ENCODE results near the gene LGALS14.
"Not testable (repeated sequence)": the region's sequence is repeated elsewhere in the genome, so short reads cannot be mapped to it uniquely, and the experiment has no call there.

Gene LGALS14

DNA sequence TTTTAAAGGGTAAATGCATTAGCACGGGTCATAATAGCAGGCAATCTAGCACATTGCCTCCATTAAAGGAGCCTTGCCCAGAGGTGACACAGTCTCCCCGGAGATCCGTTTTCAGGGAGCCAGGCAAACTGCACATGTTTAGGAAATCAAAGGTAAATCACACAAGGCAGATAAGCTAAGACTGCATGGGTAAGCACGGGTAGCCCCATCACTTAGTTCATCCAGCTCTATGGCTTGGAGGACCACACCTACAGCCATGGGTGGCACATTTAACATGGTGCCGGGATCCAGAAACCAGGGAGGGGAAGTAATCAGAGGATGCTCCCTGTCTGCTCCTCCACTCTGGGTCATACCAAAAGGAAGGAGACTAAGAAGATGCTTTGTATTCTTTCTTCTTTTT, 31.8 kb upstream of the LGALS14 start:
- Histone ChIP-seq H3K27ac (no peak overlapping the region), H3K9me3 (ENCODE audit: low read depth, low read length) (no peaks in the 10 kb centered on the region)
- TF ChIP-seq FOXP2 (optimal IDR thresholded peaks at IDR 0.05; ENCODE audit: control extremely low read depth, extremely low read length, insufficient read depth) (no peak), POLR2AphosphoS5 (IDR thresholded peaks at IDR 0.05; ENCODE audit: borderline replicate concordance, low read depth, low read length) (no peak), EZH2 (IDR thresholded peaks at IDR 0.05) (no peak)

GRCh38 chr19:39673862-39674261, 30.4 kb upstream of the LGALS14 start:
- not testable (repeated sequence) for H3K4me3 ChIP-seq; DNase-seq (ENCODE audit: low read depth, low spot score); H3K9ac ChIP-seq (ENCODE audit: insufficient read length); H3K36me3 ChIP-seq (ENCODE audit: insufficient read depth, low read length); H3K9me3 ChIP-seq (ENCODE audit: low read depth, low read length); H3K27ac ChIP-seq

More for the DNA sequence above, 31.8 kb upstream of the LGALS14 start:
- Histone ChIP-seq H3K4me3 (no peak overlapping the region), H3K36me3 (ENCODE audit: insufficient read depth, low read length) (no peaks in the 10 kb centered on the region), H3K9ac (ENCODE audit: insufficient read length) (no peak overlapping the region)
- no peak for DNase-seq (ENCODE audit: low read depth, low spot score)

DNA sequence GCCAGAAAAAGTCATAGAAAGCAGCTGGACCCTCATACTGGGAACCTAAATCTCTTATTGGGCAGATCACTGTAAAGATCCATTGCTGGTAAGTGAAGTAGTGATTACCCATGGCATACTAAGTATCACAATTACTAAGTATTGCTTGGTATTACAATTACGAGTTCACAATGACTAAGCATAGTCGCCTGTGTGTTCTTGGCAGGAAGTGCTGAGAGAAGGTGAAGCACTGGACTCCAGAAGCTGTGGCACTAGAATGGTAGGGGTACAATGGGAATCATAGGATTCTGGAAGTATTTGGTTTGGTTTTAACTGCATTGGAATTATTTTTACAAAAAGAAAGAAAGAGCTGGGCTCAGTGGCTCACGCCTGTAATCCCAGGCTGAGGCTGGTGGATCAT, 28.3 kb upstream of the LGALS14 start:
- no peak for TF ChIP-seq EZH2 (IDR thresholded peaks at IDR 0.05)
- TF ChIP-seq FOXP2 (optimal IDR thresholded peaks at IDR 0.05; ENCODE audit: control extremely low read depth, extremely low read length, insufficient read depth): no peak
- TF ChIP-seq POLR2AphosphoS5 (IDR thresholded peaks at IDR 0.05; ENCODE audit: borderline replicate concordance, low read depth, low read length): no peak
- DNase-seq (ENCODE audit: low read depth, low spot score): no peak
- Histone ChIP-seq H3K4me3 (no peak overlapping the region), H3K9ac (ENCODE audit: insufficient read length) (no peak overlapping the region), H3K27ac (no peak overlapping the region), H3K9me3 (ENCODE audit: low read depth, low read length) (no peaks in the 10 kb centered on the region), H3K36me3 (ENCODE audit: insufficient read depth, low read length) (no peaks in the 10 kb centered on the region)

DNA sequence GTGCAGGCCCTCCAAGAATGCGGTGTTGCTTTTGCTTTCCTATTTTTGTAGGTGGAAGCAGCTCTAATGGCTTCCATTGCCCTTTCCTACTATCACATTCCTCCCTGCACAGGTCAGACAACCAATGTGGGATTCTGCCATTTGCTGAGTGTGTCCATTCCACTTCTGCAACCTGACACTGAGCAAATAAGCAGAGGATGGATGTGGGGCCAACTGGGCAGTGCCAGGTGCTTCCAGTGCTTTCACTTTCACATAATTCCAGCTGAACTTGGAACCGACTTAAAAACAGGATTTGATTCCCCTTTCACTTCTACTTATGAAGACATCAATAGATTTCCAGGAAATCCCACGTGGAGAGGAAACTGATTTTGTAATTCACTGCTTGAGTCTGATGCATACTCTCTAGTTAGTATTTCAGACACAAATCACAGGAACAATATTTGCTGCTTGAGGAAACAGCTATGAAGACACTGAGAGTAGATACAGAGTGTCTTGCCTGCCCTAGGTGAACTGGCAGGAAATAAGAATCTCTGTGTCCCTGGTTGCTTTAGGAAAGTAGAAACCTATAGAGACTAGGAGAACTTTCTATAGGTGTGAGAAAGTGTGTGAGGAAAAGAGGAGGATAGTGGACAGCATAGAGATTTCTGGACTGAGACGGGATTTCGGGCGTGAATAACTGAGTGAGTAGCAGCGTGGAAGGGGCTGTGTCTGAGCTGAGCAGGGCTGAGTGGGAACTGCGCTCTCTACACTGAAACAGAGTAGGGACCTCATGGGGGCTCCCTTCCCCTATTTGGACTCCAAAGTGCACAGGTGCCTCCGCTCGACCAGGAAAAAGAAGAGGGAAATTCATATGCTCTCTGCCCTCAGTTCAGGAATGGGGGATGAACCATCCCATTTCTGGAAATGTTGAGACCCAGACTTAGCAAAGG, 26.1 kb upstream of the LGALS14 start:
- TF ChIP-seq EZH2 (IDR thresholded peaks at IDR 0.05): no peak
- no peak for TF ChIP-seq POLR2AphosphoS5 (IDR thresholded peaks at IDR 0.05; ENCODE audit: borderline replicate concordance, low read depth, low read length)
- no peak for TF ChIP-seq FOXP2 (optimal IDR thresholded peaks at IDR 0.05; ENCODE audit: control extremely low read depth, extremely low read length, insufficient read depth)
- Histone ChIP-seq H3K36me3 (ENCODE audit: insufficient read depth, low read length) (no peaks in the 10 kb centered on the region), H3K9me3 (ENCODE audit: low read depth, low read length) (no peaks in the 10 kb centered on the region), H3K9ac (ENCODE audit: insufficient read length) (no peak overlapping the region), H3K27ac (no peak overlapping the region), H3K4me3 (no peak overlapping the region)
- DNase-seq (ENCODE audit: low read depth, low spot score): no peak

- no peak for TF ChIP-seq POLR2AphosphoS5 (IDR thresholded peaks at IDR 0.05; ENCODE audit: borderline replicate concordance, low read depth, low read length)
- TF ChIP-seq EZH2 (IDR thresholded peaks at IDR 0.05): no peak
- TF ChIP-seq FOXP2 (optimal IDR thresholded peaks at IDR 0.05; ENCODE audit: control extremely low read depth, extremely low read length, insufficient read depth): no peak
- Histone ChIP-seq H3K36me3 (ENCODE audit: insufficient read depth, low read length) (no peaks in the 10 kb centered on the region), H3K27ac (no peak overlapping the region), H3K9me3 (ENCODE audit: low read depth, low read length) (no peaks in the 10 kb centered on the region), H3K4me3 (no peak overlapping the region), H3K9ac (ENCODE audit: insufficient read length) (no peak overlapping the region)
- no peak for DNase-seq (ENCODE audit: low read depth, low spot score)
Observed at GRCh38 chr19:39679056-39679790, 25.1 kb upstream of the LGALS14 start.

DNA sequence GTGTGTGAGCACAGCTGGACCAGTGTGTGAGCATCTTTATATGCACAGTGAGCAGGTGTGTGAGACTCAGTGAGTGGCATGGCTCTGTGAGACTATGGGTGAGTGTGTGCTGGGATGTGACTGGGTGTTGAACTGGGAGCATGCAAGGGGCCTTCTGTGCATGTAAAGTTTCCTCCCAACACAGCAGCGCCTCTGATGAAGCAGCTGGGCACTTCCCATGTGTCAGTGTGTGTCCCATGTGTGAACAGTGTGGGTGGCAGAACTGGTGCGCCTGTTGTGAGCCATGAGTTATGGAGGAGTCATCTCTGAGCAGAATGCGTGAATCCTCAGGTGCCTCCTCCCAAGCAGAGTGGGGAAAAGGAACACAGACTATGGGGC, 24.5 kb upstream of the LGALS14 start:
- Histone ChIP-seq H3K4me3 (no peak overlapping the region), H3K9me3 (ENCODE audit: low read depth, low read length) (no peaks in the 10 kb centered on the region), H3K36me3 (ENCODE audit: insufficient read depth, low read length) (no peaks in the 10 kb centered on the region), H3K27ac (no peak overlapping the region), H3K9ac (ENCODE audit: insufficient read length) (no peak overlapping the region)
- TF ChIP-seq POLR2AphosphoS5 (IDR thresholded peaks at IDR 0.05; ENCODE audit: borderline replicate concordance, low read depth, low read length): no peak
- TF ChIP-seq EZH2 (IDR thresholded peaks at IDR 0.05): no peak
- TF ChIP-seq FOXP2 (optimal IDR thresholded peaks at IDR 0.05; ENCODE audit: control extremely low read depth, extremely low read length, insufficient read depth): no peak
- DNase-seq (ENCODE audit: low read depth, low spot score): no peak

DNA sequence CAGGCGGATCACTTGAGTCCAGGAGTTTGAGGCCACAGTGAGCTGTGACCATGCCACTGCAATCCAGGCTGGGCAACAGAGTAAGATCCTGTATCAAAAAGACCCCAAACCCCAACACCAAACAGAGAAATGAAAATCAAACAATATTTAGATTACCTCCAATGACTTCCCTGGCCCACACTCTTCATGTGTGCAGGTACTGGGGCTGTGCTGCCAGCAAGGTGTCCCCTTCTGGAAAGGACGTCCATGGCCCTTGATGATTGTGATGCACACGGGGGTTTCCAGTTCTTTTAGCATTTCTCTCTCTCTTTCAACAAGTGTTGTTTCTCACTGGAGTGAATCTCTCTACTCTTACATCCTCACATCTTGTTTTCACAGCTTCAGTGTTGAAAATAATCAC, 23.7 kb upstream of the LGALS14 start:
- no peak for TF ChIP-seq EZH2 (IDR thresholded peaks at IDR 0.05)
- TF ChIP-seq POLR2AphosphoS5 (IDR thresholded peaks at IDR 0.05; ENCODE audit: borderline replicate concordance, low read depth, low read length): no peak
- TF ChIP-seq FOXP2 (optimal IDR thresholded peaks at IDR 0.05; ENCODE audit: control extremely low read depth, extremely low read length, insufficient read depth): no peak
- H3K4me3 ChIP-seq: no peak overlapping the region
- no peaks in the 10 kb centered on the region for H3K9me3 ChIP-seq (ENCODE audit: low read depth, low read length)
- no peak overlapping the region for H3K9ac ChIP-seq (ENCODE audit: insufficient read length)
- H3K27ac ChIP-seq: no peak overlapping the region
- no peaks in the 10 kb centered on the region for H3K36me3 ChIP-seq (ENCODE audit: insufficient read depth, low read length)
- no peak for DNase-seq (ENCODE audit: low read depth, low spot score)

GRCh38 chr19:39681416-39681815, 22.9 kb upstream of the LGALS14 start:
- H3K9me3 ChIP-seq (ENCODE audit: low read depth, low read length): no peaks in the 10 kb centered on the region
- no peak overlapping the region for H3K4me3 ChIP-seq
- H3K36me3 ChIP-seq (ENCODE audit: insufficient read depth, low read length): no peaks in the 10 kb centered on the region
- TF ChIP-seq EZH2 (IDR thresholded peaks at IDR 0.05) (no peak), POLR2AphosphoS5 (IDR thresholded peaks at IDR 0.05; ENCODE audit: borderline replicate concordance, low read depth, low read length) (no peak), FOXP2 (optimal IDR thresholded peaks at IDR 0.05; ENCODE audit: control extremely low read depth, extremely low read length, insufficient read depth) (no peak)
- no peak overlapping the region for H3K27ac ChIP-seq
- H3K9ac ChIP-seq (ENCODE audit: insufficient read length): no peak overlapping the region
- DNase-seq (ENCODE audit: low read depth, low spot score): no peak
